DOHH2 (cell line): ENCODE data around the gene ACVR1B.

Experiments
- H3F3A ChIP-seq: fragments of 200-600 bp; sonication (generic), shearing (Covaris generic); 2 replicates; pipeline ENCODE4 v1.6.0; 2016; ENCODE audit warnings: antibody characterized with exemption, mild to moderate bottlenecking; ENCODE audit not compliant: control insufficient read depth, insufficient read depth
- H3K27ac ChIP-seq: fragments of 200-600 bp; sonication (generic); 2 replicates; pipeline ENCODE4 v1.5.1; 2014; ENCODE audit warnings: low read depth, mild to moderate bottlenecking, low read length, moderate library complexity
- H3K27me3 ChIP-seq: fragments of 200-600 bp; sonication (generic); 2 replicates; pipeline ENCODE4 v1.6.1; 2014; ENCODE audit warnings: mild to moderate bottlenecking, low read length, mixed read lengths; ENCODE audit not compliant: control insufficient read depth
- H3K36me3 ChIP-seq: fragments of 200-600 bp; sonication (generic); 2 replicates; pipeline ENCODE4 v1.6.1; 2014; ENCODE audit warnings: mild to moderate bottlenecking, low read length, moderate library complexity, mixed read lengths; ENCODE audit not compliant: control insufficient read depth
- H3K4me1 ChIP-seq: fragments of 200-600 bp; sonication (generic); 2 replicates; pipeline ENCODE4 v1.6.1; 2014; ENCODE audit warnings: mild to moderate bottlenecking, low read length, mixed read lengths; ENCODE audit not compliant: control insufficient read depth
- H3K4me2 ChIP-seq: fragments of 200-600 bp; sonication (generic); 2 replicates; pipeline ENCODE4 v1.6.0; 2014; ENCODE audit warnings: mild to moderate bottlenecking, low read length, moderate library complexity
- H3K4me3 ChIP-seq: fragments of 200-600 bp; sonication (generic); 2 replicates; pipeline ENCODE4 v1.5.1; 2014; ENCODE audit warnings: mild to moderate bottlenecking, low read length, mixed read lengths
- H3K79me2 ChIP-seq: fragments of 200-600 bp; sonication (generic); 2 replicates; pipeline ENCODE4 v1.6.1; 2014; ENCODE audit warnings: mild to moderate bottlenecking, low read length, mixed read lengths; ENCODE audit not compliant: control insufficient read depth
- H3K9me2 ChIP-seq: fragments of 200-600 bp; sonication (generic); replicated peaks from 2 replicates; pipeline ENCODE4 v1.6.1; 2014; ENCODE audit warnings: mild to moderate bottlenecking, low read length, mixed read lengths; ENCODE audit not compliant: control insufficient read depth
- H3K9me3 ChIP-seq: fragments of 200-600 bp; sonication (generic); 2 replicates; pipeline ENCODE4 v1.6.1; 2014; ENCODE audit warnings: antibody characterized with exemption, low read length, mixed read lengths; ENCODE audit not compliant: control insufficient read depth, insufficient read depth
- H4K20me1 ChIP-seq: fragments of 200-600 bp; sonication (generic); 2 replicates; pipeline ENCODE4 v1.6.0; 2014; ENCODE audit warnings: low read depth, mild to moderate bottlenecking, antibody characterized with exemption, low read length, moderate library complexity; ENCODE audit not compliant: control insufficient read depth, insufficient read depth
- EZH2phosphoT487 ChIP-seq: fragments of 200-600 bp; sonication (generic); IDR thresholded peaks from 2 replicates; pipeline ENCODE4 v1.6.1; 2017; ENCODE audit warnings: borderline replicate concordance, mild to moderate bottlenecking, antibody characterized with exemption, low read length, moderate library complexity, mixed read lengths
- TF ChIP-seq, protein P1 (sequence below): fragments of 200-600 bp; sonication (generic); IDR thresholded peaks from one replicate; pipeline ENCODE4 v1.5.1; 2014; ENCODE audit warnings: antibody characterized with exemption, mild to moderate bottlenecking, low read depth, low read length; ENCODE audit not compliant: poor library complexity, severe bottlenecking

The ACVR1B gene

DNA sequence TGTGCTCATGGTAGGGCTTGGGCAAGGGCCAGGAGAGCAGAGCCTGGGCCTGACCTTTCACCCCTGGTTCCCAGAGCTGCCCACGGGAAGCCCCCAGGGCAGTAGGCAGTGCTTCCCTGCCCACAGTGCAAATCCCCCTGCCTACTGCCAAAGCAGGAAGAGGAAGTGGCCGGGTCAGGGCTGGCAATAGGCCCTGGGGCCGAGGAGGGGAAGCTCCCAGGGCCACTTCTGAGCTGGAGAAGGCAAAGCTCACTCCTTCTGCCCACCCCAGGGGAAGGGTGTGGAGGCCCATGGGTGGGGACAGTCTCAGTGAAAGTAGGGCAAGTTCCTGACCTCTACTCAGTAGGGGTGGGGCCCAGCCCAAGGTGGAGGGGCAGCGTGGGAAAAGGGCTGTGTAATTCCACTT, 94.3 kb downstream of the ACVR1B start:
- Histone ChIP-seq H3K4me2 (no peak overlapping the region), H3K4me3 (no peak overlapping the region), H3K4me1 (peaks cover 45% of the 10 kb centered on the region), H3K79me2 (peaks cover 8% of the 10 kb centered on the region), H3K27me3 (no peaks in the 10 kb centered on the region), H3K9me3 (no peaks in the 10 kb centered on the region), H3F3A (0 out of 2 replicates have a peak, but pooled peaks cover 2% of the 10 kb centered on the region), H3K9me2 (no peaks in the 10 kb centered on the region), H3K36me3 (peaks cover 20% of the 10 kb centered on the region; the same call in 1 of the 2 replicates), H4K20me1 (no peaks in the 10 kb centered on the region), H3K27ac (no peak overlapping the region)
- TF ChIP-seq, protein P1, sequence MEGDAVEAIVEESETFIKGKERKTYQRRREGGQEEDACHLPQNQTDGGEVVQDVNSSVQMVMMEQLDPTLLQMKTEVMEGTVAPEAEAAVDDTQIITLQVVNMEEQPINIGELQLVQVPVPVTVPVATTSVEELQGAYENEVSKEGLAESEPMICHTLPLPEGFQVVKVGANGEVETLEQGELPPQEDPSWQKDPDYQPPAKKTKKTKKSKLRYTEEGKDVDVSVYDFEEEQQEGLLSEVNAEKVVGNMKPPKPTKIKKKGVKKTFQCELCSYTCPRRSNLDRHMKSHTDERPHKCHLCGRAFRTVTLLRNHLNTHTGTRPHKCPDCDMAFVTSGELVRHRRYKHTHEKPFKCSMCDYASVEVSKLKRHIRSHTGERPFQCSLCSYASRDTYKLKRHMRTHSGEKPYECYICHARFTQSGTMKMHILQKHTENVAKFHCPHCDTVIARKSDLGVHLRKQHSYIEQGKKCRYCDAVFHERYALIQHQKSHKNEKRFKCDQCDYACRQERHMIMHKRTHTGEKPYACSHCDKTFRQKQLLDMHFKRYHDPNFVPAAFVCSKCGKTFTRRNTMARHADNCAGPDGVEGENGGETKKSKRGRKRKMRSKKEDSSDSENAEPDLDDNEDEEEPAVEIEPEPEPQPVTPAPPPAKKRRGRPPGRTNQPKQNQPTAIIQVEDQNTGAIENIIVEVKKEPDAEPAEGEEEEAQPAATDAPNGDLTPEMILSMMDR = no peak
- TF ChIP-seq EZH2phosphoT487 = no peak
